ENCODE data around the gene C19orf67. TPM values are rescaled to one million over a fixed set of nuclear protein-coding genes. Genes with fewer than 3 reads are reported as not detected.
A peak's percentile ranks its signal among the peaks of the same experiment; 100 is the strongest.

The C19orf67 gene
- total and polyA plus RNA-seq, 2 experiments from 2014 or later, result not detected

GRCh38 chr19:14086098-14086497 is 515 bp upstream of the C19orf67 start (continued):
- TF ChIP-seq CTCF (conservative IDR thresholded peaks at IDR 0.05; ENCODE audit: low read depth in 2 of 2), result no peak

- no peaks in the 10 kb centered on the region for H3K9me3 Mint-ChIP-seq
- H3K4me2 ChIP-seq, result no peak overlapping the region
- H3K36me3 Mint-ChIP-seq (ENCODE audit: low read depth), result no peaks in the 10 kb centered on the region; the same call in 2 of the 3 replicates
- no peak overlapping the region for H2AFZ ChIP-seq
- H3K4me1 ChIP-seq (ENCODE audit: insufficient read depth), result peaks cover 10% of the 10 kb centered on the region; the same call in 1 of the 2 replicates
- H3K27me3 ChIP-seq (ENCODE audit: insufficient read depth), result peaks cover 30% of the 10 kb centered on the region
- H3K4me3 ChIP-seq, result no peak overlapping the region
- H3K4me3 Mint-ChIP-seq, result peak overlapping the region; percentile 95
- DNase-seq (ENCODE audit: low spot score) (no peak), ATAC-seq (no peak)
- peaks cover 5% of the 10 kb centered on the region for H3K27me3 Mint-ChIP-seq (ENCODE audit: insufficient read depth, low read depth, poor library complexity)
- no peak overlapping the region for H3K27ac ChIP-seq (ENCODE audit: low read depth)
- peaks cover 19% of the 10 kb centered on the region; the same call in 1 of the 2 replicates for H3F3A ChIP-seq (replicated peaks; ENCODE audit: low read depth)
- H3K4me1 Mint-ChIP-seq, result peaks cover 3% of the 10 kb centered on the region; the same call in 1 of the 3 replicates
- peaks cover under 1% of the 10 kb centered on the region; the same call in 1 of the 2 replicates for H3K36me3 ChIP-seq (ENCODE audit: insufficient read depth)
- H3K27ac Mint-ChIP-seq, result no peak overlapping the region
- H3K79me2 ChIP-seq (replicated peaks; ENCODE audit: insufficient read depth), result no peaks in the 10 kb centered on the region
- H3K9me2 ChIP-seq (ENCODE audit: insufficient read depth), result no peaks in the 10 kb centered on the region
- no peaks in the 10 kb centered on the region for H4K20me1 ChIP-seq (replicated peaks; ENCODE audit: insufficient read depth)
- no peak for TF ChIP-seq ZNF114 (CRISPR knock-in tag; IDR thresholded peaks at IDR 0.05)
- no peak for TF ChIP-seq JUNB (IDR thresholded peaks at IDR 0.05; ENCODE audit: unreplicated experiment)
- TF ChIP-seq REST (IDR thresholded peaks at IDR 0.05; ENCODE audit: unreplicated experiment), result no peak
- TF ChIP-seq POLR2AphosphoS5 (IDR thresholded peaks at IDR 0.05; ENCODE audit: low read depth), result no peak
- TF ChIP-seq CREB1 (CRISPR knock-in tag; IDR thresholded peaks at IDR 0.05; ENCODE audit: low read depth), result no peak
- no peak for TF ChIP-seq CTCF (conservative IDR thresholded peaks at IDR 0.05; ENCODE audit: low read depth in 2 of 2)
- TF ChIP-seq STAT1 (IDR thresholded peaks at IDR 0.05; ENCODE audit: unreplicated experiment), result no peak
- TF ChIP-seq ZNF462 (CRISPR knock-in tag; IDR thresholded peaks at IDR 0.05), result no peak
- no peak for TF ChIP-seq ZNF331 (CRISPR knock-in tag; IDR thresholded peaks at IDR 0.05; ENCODE audit: low read depth)
- no peak for TF ChIP-seq EZH2phosphoT487 (IDR thresholded peaks at IDR 0.05; ENCODE audit: unreplicated experiment)
- TF ChIP-seq ETS1 (IDR thresholded peaks at IDR 0.05), result no peak
Observed at GRCh38 chr19:14082675-14082960, 3.0 kb downstream of the C19orf67 start.
